HepG2 (cell line): ENCODE measurements around the gene ZFP90. TPM values are rescaled to one million over a fixed set of nuclear protein-coding genes. Genes with fewer than 3 reads are reported as not detected.

Experiments
- ATAD3A ChIP-seq: sonication (generic); formaldehyde crosslinking; IDR thresholded peaks from 2 replicates; pipeline ENCODE4 v1.4.0; 2020; ENCODE audit warnings: missing genetic modification reagents
- BHLHE40 ChIP-seq: IDR thresholded peaks from 2 replicates; pipeline ENCODE4 v1.6.1; 2011; ENCODE audit warnings: low read length, improper control_type of control experiment
- CBX1 ChIP-seq: IDR thresholded peaks from one replicate; pipeline ENCODE4 v1.6.1; 2016; ENCODE audit warnings: antibody characterized with exemption, low read depth
- CCDC6 ChIP-seq: sonication (generic); formaldehyde crosslinking; IDR thresholded peaks from 2 replicates; pipeline ENCODE4 v1.8.1; 2022; ENCODE audit warnings: mild to moderate bottlenecking, missing genetic modification reagents, moderate library complexity
- FIP1L1 ChIP-seq: fragments of 200-400 bp; formaldehyde crosslinking; IDR thresholded peaks from 2 replicates; pipeline ENCODE4 v1.6.1; 2018; ENCODE audit warnings: low read depth, mild to moderate bottlenecking, low read length, moderate library complexity, borderline replicate concordance; ENCODE audit not compliant: insufficient read depth
- GTF3A ChIP-seq: sonication (generic); formaldehyde crosslinking; conservative IDR thresholded peaks from 2 replicates; pipeline ENCODE4 v1.4.0; 2020; ENCODE audit warnings: mild to moderate bottlenecking, missing genetic modification reagents
- KLF9 ChIP-seq: IDR thresholded peaks from 2 replicates; pipeline ENCODE4 v1.6.1; 2016; ENCODE audit warnings: low read depth
- MIER3 ChIP-seq: IDR thresholded peaks from 2 replicates; pipeline ENCODE4 v1.6.1; 2016; ENCODE audit warnings: missing compliant biosample characterization, borderline replicate concordance
- MZF1 ChIP-seq: sonication (generic); formaldehyde crosslinking; IDR thresholded peaks from 2 replicates; pipeline ENCODE4 v1.8.1; 2023; ENCODE audit warnings: mild to moderate bottlenecking, missing genetic modification reagents, borderline replicate concordance
- NR2F2 ChIP-seq: IDR thresholded peaks from 2 replicates; pipeline ENCODE4 v1.6.1; 2012; ENCODE audit warnings: low read depth, inconsistent platforms, borderline replicate concordance
- RNF2 ChIP-seq: fragments of 450-650 bp; conservative IDR thresholded peaks from 2 replicates; pipeline ENCODE4 v1.6.1; 2016; ENCODE audit warnings: low read depth
- SMARCC2 ChIP-seq: fragments of 450-650 bp; IDR thresholded peaks from 2 replicates; pipeline ENCODE4 v1.6.1; 2017; ENCODE audit warnings: antibody characterized with exemption, mild to moderate bottlenecking
- SNRNP70 ChIP-seq: fragments of 200-400 bp; formaldehyde crosslinking; IDR thresholded peaks from 2 replicates; pipeline ENCODE4 v1.6.1; 2017; ENCODE audit warnings: mild to moderate bottlenecking, low read depth, low read length, moderate library complexity
- YY1 ChIP-seq: IDR thresholded peaks from 2 replicates; pipeline ENCODE4 v1.6.1; 2011; ENCODE audit warnings: low read length, low read depth, moderate library complexity, mild to moderate bottlenecking; ENCODE audit not compliant: insufficient read depth, insufficient replicate concordance
- ZBTB21 ChIP-seq: sonication (generic); formaldehyde crosslinking; IDR thresholded peaks from 2 replicates; pipeline ENCODE4 v1.4.0; 2020; ENCODE audit warnings: missing genetic modification reagents
- ZFX ChIP-seq: sonication (generic); formaldehyde crosslinking; IDR thresholded peaks from 2 replicates; pipeline ENCODE4 v1.4.0; 2020; ENCODE audit warnings: mild to moderate bottlenecking, low read depth, missing genetic modification reagents, moderate library complexity
- ZKSCAN8 ChIP-seq: IDR thresholded peaks from 2 replicates; pipeline ENCODE4 v1.6.1; 2016; ENCODE audit warnings: borderline replicate concordance, missing genetic modification reagents, missing compliant biosample characterization
- ZMYM4 ChIP-seq: sonication (generic); formaldehyde crosslinking; IDR thresholded peaks from 2 replicates; pipeline ENCODE4 v1.8.1; 2023; ENCODE audit warnings: mild to moderate bottlenecking, missing genetic modification reagents
- ZNF652 ChIP-seq: IDR thresholded peaks from 2 replicates; pipeline ENCODE4 v1.6.1; 2016; ENCODE audit warnings: low read depth, borderline replicate concordance
- polyA plus RNA-seq, 8 experiments: library from polyadenylated mRNA; depleted of rRNA in 3 of 8; stranded (reverse) in 7 of 8; unstranded in 1 of 8; fragments of >200 nt; fragmentation: Illumina TruSeq in 4 of 8; extraction: Trizol in 4 of 8; gene quantifications; 2 replicates each; pipeline versions ENCODE4 v1.2.1 to v1.2.3, GENCODE V29; 2011 to 2016; ENCODE audit warnings: low read depth in 4 of 8, missing spikeins in 1 of 8, mixed read lengths in 1 of 8; ENCODE audit not compliant: insufficient read depth in 1 of 8
- total RNA-seq, 5 experiments: library from RNA; depleted of rRNA; stranded (reverse); fragments of >200 nt; fragmentation: Illumina TruSeq; extraction: Trizol; gene quantifications; 2 replicates each; pipeline ENCODE4 v1.2.3, GENCODE V29; 2016; ENCODE audit warnings: low read depth in 1 of 5
- TF ChIP-seq, protein P1 (sequence below): sonication (generic); formaldehyde crosslinking; IDR thresholded peaks from 2 replicates; pipeline ENCODE4 v1.5.1; 2020; ENCODE audit warnings: missing genetic modification reagents, mild to moderate bottlenecking, borderline replicate concordance
- TF ChIP-seq, protein P2 (sequence below): sonication (generic); formaldehyde crosslinking; IDR thresholded peaks from 2 replicates; pipeline ENCODE4 v1.4.0; 2020; ENCODE audit warnings: mild to moderate bottlenecking, missing genetic modification reagents
- TF ChIP-seq, protein P3 (sequence below): sonication (generic); formaldehyde crosslinking; IDR thresholded peaks from 2 replicates; pipeline ENCODE4 v1.8.1; 2023; ENCODE audit warnings: mild to moderate bottlenecking, inconsistent platforms, moderate library complexity, missing genetic modification reagents, borderline replicate concordance
- TF ChIP-seq, protein P4 (sequence below), 2 experiments: sonication (generic) in 1 of 2; formaldehyde crosslinking in 1 of 2; IDR thresholded peaks; 2 replicates each; pipeline versions ENCODE4 v1.4.0 to v1.6.1; 2016 to 2020; ENCODE audit warnings: borderline replicate concordance in 1 of 2, low read depth in 1 of 2, mild to moderate bottlenecking in 1 of 2, missing genetic modification reagents in 1 of 2

ZFP90 gene
- total and polyA plus RNA-seq, 2 of the 13 experiments (the other 11 are each of a cell fraction or from before 2014, with no cell fraction given) = 17.6 to 18.9 TPM

DNA sequence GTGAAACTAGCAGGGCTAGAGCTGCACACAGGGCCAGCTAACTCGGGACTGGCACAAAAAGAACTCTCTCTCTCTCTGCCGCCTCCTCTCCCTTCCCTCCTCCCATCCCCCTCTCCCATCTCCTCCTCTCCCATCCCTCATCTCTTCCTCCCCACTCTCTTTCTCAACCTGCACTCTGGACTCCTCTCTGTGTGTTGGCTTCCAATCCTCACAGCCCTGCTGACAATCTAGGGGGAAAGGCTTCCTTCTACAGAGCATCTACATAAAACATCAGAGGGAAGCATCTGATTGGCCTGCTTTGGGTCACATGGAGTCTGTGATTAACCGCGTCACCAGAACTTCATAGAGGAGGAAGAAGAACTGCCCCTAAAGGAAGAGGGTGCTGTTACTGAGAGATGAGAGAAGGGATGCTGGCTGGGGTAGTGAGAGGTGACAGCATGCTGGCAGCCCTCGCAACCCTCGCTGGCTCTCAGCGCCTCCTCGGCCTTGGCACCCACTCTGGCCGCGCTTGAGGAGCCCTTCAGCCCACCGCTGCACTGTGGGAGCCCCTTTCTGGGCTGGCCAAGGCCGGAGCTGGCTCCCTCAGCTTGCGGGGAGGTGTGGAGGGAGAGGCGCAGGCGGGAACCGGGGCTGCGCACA, 12.8 kb upstream of the ZFP90 start (continued):
- no peak for TF ChIP-seq MIER3 (CRISPR knock-in tag)
- TF ChIP-seq SMARCC2 = no peak
- no peak for TF ChIP-seq GTF3A (CRISPR knock-in tag)
- no peak for TF ChIP-seq ZNF652 (CRISPR knock-in tag)
- no peak for TF ChIP-seq ZKSCAN8 (CRISPR knock-in tag)
- TF ChIP-seq CBX1 = no peak
- peak; percentile 46; the same call in 1 of the 2 replicates for TF ChIP-seq ZMYM4 (CRISPR knock-in tag)
- TF ChIP-seq, protein P1, sequence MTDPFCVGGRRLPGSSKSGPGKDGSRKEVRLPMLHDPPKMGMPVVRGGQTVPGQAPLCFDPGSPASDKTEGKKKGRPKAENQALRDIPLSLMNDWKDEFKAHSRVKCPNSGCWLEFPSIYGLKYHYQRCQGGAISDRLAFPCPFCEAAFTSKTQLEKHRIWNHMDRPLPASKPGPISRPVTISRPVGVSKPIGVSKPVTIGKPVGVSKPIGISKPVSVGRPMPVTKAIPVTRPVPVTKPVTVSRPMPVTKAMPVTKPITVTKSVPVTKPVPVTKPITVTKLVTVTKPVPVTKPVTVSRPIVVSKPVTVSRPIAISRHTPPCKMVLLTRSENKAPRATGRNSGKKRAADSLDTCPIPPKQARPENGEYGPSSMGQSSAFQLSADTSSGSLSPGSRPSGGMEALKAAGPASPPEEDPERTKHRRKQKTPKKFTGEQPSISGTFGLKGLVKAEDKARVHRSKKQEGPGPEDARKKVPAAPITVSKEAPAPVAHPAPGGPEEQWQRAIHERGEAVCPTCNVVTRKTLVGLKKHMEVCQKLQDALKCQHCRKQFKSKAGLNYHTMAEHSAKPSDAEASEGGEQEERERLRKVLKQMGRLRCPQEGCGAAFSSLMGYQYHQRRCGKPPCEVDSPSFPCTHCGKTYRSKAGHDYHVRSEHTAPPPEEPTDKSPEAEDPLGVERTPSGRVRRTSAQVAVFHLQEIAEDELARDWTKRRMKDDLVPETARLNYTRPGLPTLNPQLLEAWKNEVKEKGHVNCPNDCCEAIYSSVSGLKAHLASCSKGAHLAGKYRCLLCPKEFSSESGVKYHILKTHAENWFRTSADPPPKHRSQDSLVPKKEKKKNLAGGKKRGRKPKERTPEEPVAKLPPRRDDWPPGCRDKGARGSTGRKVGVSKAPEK (CRISPR knock-in tag) = no peak
- TF ChIP-seq RNF2 = no peak
- no peak for TF ChIP-seq NR2F2
- TF ChIP-seq, protein P2, sequence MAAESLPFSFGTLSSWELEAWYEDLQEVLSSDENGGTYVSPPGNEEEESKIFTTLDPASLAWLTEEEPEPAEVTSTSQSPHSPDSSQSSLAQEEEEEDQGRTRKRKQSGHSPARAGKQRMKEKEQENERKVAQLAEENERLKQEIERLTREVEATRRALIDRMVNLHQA (CRISPR knock-in tag) = no peak
- no peak for TF ChIP-seq YY1
- TF ChIP-seq, protein P3, sequence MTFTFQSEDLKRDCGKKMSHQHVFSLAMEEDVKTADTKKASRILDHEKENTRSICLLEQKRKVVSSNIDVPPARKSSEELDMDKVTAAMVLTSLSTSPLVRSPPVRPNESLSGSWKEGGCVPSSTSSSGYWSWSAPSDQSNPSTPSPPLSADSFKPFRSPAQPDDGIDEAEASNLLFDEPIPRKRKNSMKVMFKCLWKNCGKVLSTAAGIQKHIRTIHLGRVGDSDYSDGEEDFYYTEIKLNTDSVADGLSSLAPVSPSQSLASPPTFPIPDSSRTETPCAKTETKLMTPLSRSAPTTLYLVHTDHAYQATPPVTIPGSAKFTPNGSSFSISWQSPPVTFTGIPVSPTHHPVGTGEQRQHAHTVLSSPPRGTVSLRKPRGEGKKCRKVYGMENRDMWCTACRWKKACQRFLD = no peak
- no peak for TF ChIP-seq MZF1
- TF ChIP-seq ZBTB21 = no peak
- no peak for TF ChIP-seq FIP1L1
- TF ChIP-seq KLF9 = no peak
- TF ChIP-seq ZFX (CRISPR knock-in tag) = no peak
- TF ChIP-seq BHLHE40 = no peak
- TF ChIP-seq, protein P4, sequence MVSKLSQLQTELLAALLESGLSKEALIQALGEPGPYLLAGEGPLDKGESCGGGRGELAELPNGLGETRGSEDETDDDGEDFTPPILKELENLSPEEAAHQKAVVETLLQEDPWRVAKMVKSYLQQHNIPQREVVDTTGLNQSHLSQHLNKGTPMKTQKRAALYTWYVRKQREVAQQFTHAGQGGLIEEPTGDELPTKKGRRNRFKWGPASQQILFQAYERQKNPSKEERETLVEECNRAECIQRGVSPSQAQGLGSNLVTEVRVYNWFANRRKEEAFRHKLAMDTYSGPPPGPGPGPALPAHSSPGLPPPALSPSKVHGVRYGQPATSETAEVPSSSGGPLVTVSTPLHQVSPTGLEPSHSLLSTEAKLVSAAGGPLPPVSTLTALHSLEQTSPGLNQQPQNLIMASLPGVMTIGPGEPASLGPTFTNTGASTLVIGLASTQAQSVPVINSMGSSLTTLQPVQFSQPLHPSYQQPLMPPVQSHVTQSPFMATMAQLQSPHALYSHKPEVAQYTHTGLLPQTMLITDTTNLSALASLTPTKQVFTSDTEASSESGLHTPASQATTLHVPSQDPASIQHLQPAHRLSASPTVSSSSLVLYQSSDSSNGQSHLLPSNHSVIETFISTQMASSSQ (IDR thresholded peaks at IDR 0.05; ENCODE audit: low read depth) = no peak
- TF ChIP-seq, protein P4 (CRISPR knock-in tag; IDR thresholded peaks at IDR 0.05; ENCODE audit: borderline replicate concordance) = no peak
- TF ChIP-seq SNRNP70 = no peak
- TF ChIP-seq CCDC6 (CRISPR knock-in tag) = no peak
- TF ChIP-seq ATAD3A (CRISPR knock-in tag) = no peak
